Frontal cortex (tissue), 1 donor: ENCODE measurements around the gene TMEM54. TPM values are rescaled to one million over a fixed set of nuclear protein-coding genes. Genes with fewer than 3 reads are reported as not detected.

Experiments
- total RNA-seq: library from RNA; depleted of rRNA; stranded (reverse); fragments of >200 nt; gene quantifications from one replicate; pipeline ENCODE4 v1.2.3, GENCODE V29; 2014

TMEM54 gene
- total RNA-seq, 1 donor from 2014 or later = 2.0 TPM

Other genes starting within 250 kb of the TMEM54 start
- 3.7 TPM for gene SYNC, start 198.6 kb downstream of the TMEM54 start, total RNA-seq
- 42.4 TPM for gene YARS1, start 84.0 kb downstream of the TMEM54 start, total RNA-seq
- 42.4 TPM for gene S100PBP, start 83.7 kb downstream of the TMEM54 start, total RNA-seq
- 15.5 TPM for gene FNDC5, start 30.5 kb downstream of the TMEM54 start, total RNA-seq
- 21.6 TPM for gene HPCA, start 14.9 kb downstream of the TMEM54 start, total RNA-seq
- 37.1 TPM for gene RNF19B, start 63.4 kb upstream of the TMEM54 start, total RNA-seq
- gene AK2, start 135.5 kb upstream of the TMEM54 start, total RNA-seq = 23.2 TPM
- gene AZIN2, start 179.8 kb upstream of the TMEM54 start, total RNA-seq = 11.8 TPM